GM19455 (cell line): ENCODE measurements around the gene MAML1.

Experiments used
- ATAC-seq: cut with Tn5 transposase; IDR thresholded peaks from one replicate; pipeline ENCODE4 v1.9.1; 2021; ENCODE audit not compliant: unreplicated experiment

The MAML1 gene

DNA sequence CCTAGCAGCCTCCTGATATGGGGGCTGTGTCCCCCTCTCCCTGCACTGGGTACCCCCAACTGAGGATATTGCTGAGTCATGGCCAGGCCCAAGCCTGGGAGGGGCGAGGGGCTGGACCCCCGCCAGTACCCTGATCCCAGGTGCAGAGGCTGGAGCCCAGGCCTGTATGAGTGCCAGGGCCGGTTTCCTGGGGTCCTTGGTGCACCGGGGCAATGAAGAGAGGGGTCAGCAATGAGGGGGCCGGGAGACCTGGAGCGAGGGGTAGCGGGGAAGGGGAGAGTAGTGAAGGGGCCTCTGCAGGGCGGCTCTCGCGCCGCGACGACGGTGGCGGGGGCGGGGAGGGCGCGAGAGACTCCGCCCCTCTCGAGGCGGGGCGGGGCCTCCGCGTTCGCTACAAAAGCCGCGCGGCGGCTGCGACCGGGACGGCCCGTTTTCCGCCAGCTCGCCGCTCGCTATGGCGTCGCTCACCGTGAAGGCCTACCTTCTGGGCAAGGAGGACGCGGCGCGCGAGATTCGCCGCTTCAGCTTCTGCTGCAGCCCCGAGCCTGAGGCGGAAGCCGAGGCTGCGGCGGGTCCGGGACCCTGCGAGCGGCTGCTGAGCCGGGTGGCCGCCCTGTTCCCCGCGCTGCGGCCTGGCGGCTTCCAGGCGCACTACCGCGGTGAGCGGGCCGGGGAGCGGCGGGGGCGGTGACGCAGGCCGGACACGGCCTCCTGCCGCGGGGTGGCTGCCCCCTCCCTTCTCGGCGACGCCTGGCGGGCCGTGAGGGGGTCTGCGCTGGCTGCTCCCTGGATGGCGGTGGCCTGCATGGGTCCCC lies 88.1 kb downstream of the MAML1 start, which contains the start of gene SQSTM1:
TSS of gene SQSTM1 (plus strand) at position 423 of the 815 bp plus-strand sequence. CDS start at position 455, 32 bp downstream.
- ATAC-seq: peak; percentile 38

DNA sequence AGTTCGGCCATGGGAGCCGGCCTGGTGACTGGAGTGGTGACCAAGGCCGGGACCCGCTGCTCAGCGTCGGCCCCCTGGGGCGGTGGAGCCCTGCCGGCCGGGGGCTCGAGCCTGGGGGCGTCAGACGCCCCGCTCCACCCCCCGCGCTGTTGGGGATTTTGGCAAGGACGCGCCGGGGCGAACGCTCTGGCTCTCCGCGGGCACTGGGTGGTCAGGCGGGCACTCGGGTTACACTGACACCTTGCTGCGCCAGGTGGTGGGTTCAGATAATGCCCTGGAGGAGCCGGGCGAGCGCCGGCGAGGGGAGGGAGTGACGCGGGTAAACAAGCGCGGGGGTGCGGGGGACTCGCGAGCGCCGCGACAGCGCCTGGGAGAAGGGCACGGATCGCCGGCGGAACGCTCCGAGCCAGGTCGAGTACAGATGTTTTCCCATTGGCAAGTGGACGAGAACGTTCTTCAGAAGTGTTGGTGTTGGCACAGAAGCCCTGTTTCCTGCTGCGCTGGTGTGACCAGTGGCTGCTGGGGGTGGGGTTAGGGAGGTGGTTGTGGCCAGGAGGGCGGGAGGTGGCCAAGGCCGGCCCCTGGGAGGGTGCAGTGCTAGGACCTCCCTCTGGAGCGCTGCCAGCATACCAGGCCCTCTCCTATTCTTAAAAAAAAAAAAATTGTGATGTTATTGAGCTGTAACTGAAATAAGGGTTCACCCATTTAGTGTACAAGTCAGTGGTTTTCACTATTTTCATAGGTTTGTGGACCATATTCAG lies 88.9 kb downstream of the MAML1 start:
- ATAC-seq: peak; percentile 49

GRCh38 chr5:179822059-179822432 lies 89.4 kb downstream of the MAML1 start:
- ATAC-seq: no peak

GRCh38 chr5:179822444-179822990 lies 89.9 kb downstream of the MAML1 start:
- ATAC-seq: no peak

DNA sequence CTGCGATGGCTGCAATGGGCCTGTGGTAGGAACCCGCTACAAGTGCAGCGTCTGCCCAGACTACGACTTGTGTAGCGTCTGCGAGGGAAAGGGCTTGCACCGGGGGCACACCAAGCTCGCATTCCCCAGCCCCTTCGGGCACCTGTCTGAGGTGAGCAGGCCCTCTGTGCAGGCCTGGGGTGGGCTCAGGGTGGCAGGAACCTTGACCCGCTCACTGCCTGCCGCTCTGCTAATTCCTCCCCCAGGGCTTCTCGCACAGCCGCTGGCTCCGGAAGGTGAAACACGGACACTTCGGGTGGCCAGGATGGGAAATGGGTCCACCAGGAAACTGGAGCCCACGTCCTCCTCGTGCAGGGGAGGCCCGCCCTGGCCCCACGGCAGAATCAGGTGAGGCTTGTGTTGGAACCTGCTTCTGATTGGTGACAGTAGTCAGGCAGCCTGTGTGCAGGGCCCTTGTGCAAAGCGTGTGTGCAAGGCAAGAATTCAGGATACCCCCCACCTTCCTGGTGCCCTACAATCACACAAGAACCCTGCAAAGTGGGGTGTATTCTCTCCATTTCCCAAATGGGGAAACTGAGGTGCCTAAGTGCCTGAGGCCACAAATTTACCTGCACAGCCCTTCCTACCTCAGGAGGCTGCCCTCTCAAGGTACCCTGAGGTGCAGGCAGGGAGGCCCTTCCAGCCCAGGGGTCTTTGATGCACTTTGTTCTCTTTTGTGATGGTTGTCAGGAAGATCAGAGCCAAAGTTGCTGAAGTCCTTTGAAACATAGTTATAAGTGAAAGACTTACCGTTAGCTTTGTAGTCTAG lies 91.5 kb downstream of the MAML1 start:
- no peak for ATAC-seq

DNA sequence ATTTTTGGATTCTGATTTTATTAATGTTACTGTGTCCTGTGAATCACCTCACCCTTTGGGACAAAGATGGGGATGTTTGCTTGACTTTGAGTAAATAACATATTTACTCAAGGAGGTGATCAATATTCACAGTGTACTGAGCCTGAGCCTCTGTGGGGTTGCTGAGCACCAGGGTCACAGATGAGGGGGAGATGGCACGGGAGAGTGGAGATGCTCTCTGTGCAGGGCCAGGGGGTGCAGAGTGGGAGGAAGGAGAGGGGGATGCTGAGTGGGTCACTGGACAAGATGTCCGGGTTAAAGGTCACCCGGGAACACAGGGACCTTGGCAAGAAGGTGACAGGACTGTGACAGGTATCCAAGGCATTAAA lies 92.1 kb downstream of the MAML1 start:
- no peak for ATAC-seq

DNA sequence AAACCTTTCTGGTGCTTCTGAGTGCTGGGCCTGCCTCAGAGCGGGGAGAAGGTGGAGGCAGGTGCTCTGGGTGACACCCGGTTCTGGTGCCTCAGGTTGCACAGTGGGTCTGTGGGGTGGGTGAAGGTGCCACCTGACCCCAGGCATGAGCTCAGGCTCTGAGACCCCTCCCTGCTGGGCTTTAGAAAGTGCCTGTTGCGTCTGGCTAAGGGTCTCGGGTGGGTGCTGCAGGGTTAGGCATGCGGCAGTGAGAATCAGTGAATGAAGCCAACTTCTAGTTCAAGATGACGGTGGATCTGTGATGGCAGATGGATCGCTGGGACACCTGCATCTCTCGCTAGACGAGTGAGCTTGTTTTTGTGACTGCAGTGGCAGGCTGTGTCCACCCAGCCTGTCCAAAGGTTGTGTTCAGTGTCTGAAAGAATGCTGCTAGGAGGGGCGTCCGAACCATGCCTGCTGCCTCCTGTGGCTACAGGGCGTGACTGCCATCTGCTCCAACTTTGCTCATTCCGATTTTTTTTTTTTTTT lies 93.1 kb downstream of the MAML1 start:
- no peak for ATAC-seq
